ENCODE measurements around the gene METRN. TPM values are rescaled to one million over a fixed set of nuclear protein-coding genes. Genes with fewer than 3 reads are reported as not detected.

The METRN gene
- 10 to 100 TPM; 11.1 to 11.7 TPM for total RNA-seq

DNA sequence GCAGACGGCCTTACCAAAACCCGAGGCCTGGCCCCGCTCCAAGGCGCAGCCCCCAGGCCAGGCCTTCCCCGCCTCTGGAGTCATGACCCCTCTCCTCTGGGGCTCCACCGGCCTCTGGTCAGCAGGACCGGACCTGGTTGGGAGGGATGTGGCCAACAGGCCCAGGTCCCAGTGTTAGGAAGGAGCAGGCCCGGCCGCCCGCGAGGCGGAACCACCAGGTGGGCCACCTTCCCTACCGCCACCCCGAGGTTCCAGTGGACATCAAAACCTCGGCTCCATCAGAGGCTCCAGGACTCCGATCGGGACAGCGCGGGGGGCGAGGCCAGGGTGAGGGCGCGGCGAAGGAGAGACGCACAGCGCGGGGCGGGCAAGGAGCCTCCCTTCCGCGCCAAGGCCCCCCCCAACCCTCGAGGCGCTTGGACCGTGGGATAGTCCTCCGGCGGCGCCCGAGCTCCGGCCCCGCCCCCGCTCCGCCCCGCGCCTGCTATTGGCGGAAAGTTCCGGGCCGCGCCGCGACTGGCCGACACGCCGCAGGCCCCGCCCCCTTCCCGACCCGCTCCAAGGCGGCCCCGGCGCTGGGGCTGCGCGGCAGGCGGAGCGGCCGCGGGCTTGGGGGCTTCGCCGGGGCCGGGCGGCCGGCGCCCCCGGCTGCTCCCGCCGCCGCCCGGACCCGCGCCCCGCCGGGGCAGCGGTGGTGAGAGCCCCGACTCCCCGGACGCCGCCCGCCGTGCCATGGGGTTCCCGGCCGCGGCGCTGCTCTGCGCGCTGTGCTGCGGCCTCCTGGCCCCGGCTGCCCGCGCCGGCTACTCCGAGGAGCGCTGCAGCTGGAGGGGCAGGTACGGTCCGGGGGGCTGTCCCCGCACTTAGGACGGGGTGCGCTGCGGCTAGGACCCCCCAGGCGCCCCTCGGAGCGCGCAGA lies at the start of gene METRN:
TSS of gene METRN (plus strand) at position 561 of the 919 bp plus-strand sequence. CDS start at position 733, 172 bp downstream.
- Mint-ChIP-seq H3K9me3 (no peaks in the 10 kb centered on the region), H3K36me3 (ENCODE audit: insufficient read depth in 2 of 2) (no peaks in the 10 kb centered on the region), H3K27ac (no peak within 1 kb of the TSS), H3K4me1 (ENCODE audit: low read depth) (peaks cover 23% of the 10 kb centered on the region), H3K27me3 (ENCODE audit: low read depth) (peaks cover 7% of the 10 kb centered on the region), H3K4me3 (peak within 1 kb of the TSS; percentile 58 to 70)
- ATAC-seq (replicated peaks in 1 of 2) (peak; percentile 86 to 87), DNase-seq (peak; percentile 94 to 96)

DNA sequence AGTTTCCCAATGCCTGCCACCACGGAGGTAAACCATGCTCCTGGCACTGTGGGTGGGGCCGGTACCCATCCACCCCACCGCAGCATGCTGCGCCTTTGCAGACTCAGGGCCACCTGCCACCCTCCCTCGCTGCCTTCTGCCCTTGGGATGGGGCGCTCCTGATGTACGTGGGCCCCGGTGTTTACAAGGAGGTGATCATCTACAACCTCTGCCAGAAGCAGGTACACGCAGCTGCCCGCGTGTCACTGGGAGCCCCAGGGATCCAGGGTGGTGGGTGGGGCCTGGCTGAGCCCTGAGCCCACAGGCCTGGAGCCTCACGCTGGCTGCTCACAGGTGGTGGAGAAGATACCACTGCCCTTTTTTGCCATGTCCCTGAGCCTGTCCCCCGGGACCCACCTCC lies 48.3 kb upstream of the METRN start:
- H3K27ac Mint-ChIP-seq, result no peak overlapping the region

DNA sequence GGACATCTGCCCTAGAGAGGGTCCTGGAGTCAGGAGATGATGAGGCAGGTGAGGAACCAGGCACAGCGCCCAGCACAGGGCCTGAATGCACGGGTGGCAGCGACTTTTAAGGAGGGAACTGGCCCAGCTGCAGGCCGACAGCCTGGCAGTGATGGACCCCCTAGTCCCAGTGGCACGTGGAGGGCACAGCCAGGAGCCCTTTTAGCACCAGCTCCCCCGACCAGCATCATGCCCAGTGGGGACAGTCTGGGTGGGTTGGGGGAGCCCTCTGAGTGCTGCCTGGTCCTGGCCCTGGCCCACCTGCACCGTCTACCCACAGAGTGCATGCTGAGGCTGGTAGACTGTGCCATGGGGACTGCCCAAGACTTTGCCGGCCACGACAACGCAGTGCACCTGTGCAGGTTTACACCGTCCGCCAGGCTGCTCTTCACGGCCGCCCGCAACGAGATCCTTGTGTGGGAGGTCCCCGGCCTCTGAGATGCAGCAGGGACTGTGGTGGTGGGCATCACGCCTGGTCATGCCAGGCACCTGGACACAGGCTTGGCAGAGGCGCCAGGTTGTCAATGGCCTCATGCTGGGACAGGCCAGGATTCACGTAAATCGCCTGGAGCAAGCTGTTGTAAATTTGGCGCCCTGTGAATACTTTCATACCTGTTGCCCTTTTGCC lies 47.7 kb upstream of the METRN start:
- peak overlapping the region; percentile 85 for H3K27ac Mint-ChIP-seq
- no peaks in the 10 kb centered on the region for H3K27me3 Mint-ChIP-seq (ENCODE audit: low read depth)
- peak overlapping the region; percentile 79 to 85 for H3K4me3 Mint-ChIP-seq
- DNase-seq, result no peak
- ATAC-seq (replicated peaks in 1 of 2), result no peak
- peaks cover 0 to 2% of the 10 kb centered on the region in 2 donors for H3K36me3 Mint-ChIP-seq (ENCODE audit: insufficient read depth in 2 of 2)
- peaks cover 9% of the 10 kb centered on the region for H3K4me1 Mint-ChIP-seq (ENCODE audit: low read depth)
- H3K9me3 Mint-ChIP-seq, result no peaks in the 10 kb centered on the region

More for the DNA sequence above, 48.3 kb upstream of the METRN start:
- DNase-seq (no peak), ATAC-seq (replicated peaks in 1 of 2) (no peak)
- H3K36me3 Mint-ChIP-seq (ENCODE audit: insufficient read depth in 2 of 2), result peaks cover 0 to 2% of the 10 kb centered on the region in 2 donors
- no peaks in the 10 kb centered on the region for H3K27me3 Mint-ChIP-seq (ENCODE audit: low read depth)
- H3K4me3 Mint-ChIP-seq, result no peak overlapping the region
- no peaks in the 10 kb centered on the region for H3K9me3 Mint-ChIP-seq
- peaks cover 9% of the 10 kb centered on the region for H3K4me1 Mint-ChIP-seq (ENCODE audit: low read depth)

DNA sequence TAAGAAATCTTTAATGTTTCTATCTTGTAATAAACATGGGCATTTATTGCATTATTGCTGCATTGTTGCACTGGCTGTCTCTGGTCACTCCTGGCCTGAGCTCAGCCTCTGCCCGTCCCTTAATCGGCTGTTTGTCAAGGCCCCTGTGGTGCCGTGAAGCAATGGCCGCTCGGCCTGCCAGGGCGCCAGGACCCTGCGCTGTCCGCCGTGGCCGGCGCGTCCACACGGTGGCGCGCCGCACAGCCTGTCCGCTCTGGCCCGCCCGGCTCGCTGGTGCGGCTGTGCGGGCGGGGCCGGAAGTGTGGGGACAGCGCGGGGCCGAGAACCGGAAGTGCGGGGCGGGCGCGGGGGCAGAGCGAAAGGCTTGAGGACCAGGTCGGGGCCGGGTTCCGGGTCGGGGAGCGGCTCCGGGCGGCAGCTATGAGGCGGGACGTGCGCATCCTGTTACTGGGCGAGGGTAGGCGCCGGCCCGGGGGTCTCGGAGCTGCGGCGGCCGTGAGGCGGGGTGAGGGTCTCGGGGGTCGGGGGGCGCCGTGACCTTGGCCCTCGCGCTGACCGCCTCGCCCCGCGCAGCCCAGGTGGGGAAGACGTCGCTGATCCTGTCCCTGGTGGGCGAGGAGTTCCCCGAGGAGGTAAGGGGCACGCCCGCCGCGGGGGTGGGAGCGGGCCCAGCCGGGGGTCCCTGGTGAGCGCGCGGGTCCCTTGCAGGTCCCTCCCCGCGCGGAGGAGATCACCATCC lies 47.0 kb upstream of the METRN start, which contains the start of gene RHOT2:
TSS of gene RHOT2 (plus strand) at position 353 of the 739 bp plus-strand sequence. CDS start at position 421, 68 bp downstream.
- no peaks in the 10 kb centered on the region for H3K9me3 Mint-ChIP-seq

DNA sequence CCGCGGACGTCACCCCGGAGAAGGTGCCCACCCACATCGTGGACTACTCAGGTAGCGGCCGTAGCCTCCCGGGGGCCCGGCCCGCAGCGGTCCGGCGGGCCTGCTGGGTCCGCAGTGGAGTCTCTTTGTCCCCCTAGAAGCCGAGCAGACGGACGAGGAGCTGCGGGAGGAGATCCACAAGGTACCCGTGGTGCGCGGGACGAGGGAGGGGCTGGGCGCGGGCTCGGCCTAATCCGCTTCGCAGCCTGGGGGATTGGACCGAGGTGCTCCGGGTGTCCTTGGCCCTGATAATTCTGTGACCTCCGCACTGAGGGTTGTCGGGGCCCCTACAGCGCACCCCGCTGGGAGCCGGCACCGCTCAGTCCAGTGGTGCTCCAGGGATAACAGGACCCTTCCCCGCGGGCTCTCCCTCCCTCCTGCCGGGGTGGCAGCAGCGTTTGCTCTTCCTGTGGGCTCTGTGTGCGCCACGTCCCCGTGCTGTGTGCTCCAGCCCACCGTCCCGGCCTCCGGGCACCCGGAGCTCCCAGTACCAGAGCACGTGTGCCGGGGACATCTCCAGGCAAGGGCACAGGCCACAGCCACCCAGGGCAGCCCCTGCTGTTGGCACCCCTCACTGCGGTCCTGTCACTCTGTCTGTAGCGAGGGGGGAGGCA lies 46.3 kb upstream of the METRN start:
- Mint-ChIP-seq H3K4me1 (ENCODE audit: low read depth) (peaks cover 9% of the 10 kb centered on the region), H3K4me3 (peak overlapping the region; percentile 85 to 88), H3K9me3 (no peaks in the 10 kb centered on the region), H3K27ac (peak overlapping the region; percentile 46), H3K36me3 (ENCODE audit: insufficient read depth in 2 of 2) (peaks cover 0 to 2% of the 10 kb centered on the region in 2 donors), H3K27me3 (ENCODE audit: low read depth) (no peaks in the 10 kb centered on the region)
- ATAC-seq (replicated peaks in 1 of 2), result peak in 1 of 2 donors; percentile 11
- no peak for DNase-seq

More for the DNA sequence above, 47.0 kb upstream of the METRN start, which contains the start of gene RHOT2:
- peaks cover 0 to 2% of the 10 kb centered on the region in 2 donors for H3K36me3 Mint-ChIP-seq (ENCODE audit: insufficient read depth in 2 of 2)
- H3K27me3 Mint-ChIP-seq (ENCODE audit: low read depth), result no peaks in the 10 kb centered on the region
- H3K4me1 Mint-ChIP-seq (ENCODE audit: low read depth), result peaks cover 9% of the 10 kb centered on the region
- peak within 1 kb of the TSS; percentile 85 to 88 for H3K4me3 Mint-ChIP-seq
- ATAC-seq (replicated peaks in 1 of 2), result peak; percentile 95 to 97
- peak; percentile 96 to 98 for DNase-seq
- peak within 1 kb of the TSS; percentile 85 for H3K27ac Mint-ChIP-seq

DNA sequence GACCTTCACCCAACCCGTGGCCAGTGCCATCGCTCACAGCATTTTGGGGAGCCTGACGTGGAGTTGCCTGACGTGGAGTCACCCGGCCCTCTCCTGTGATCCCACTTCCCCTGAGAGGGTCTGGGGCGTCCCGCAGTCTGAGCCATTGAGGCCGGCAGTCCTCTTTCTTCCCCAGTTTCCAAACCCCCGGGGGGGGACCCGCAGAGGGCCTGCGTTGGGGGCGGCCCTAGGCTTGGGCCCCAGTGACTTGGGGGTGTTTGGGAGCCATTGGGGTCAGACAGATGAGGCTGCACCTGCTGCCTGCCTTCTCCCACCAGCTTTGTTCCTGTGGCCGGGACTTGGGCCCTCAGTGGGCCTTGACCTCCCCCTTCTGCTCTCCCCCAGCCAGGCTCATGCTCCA lies 45.3 kb upstream of the METRN start:
- Mint-ChIP-seq H3K4me1 (ENCODE audit: low read depth) (peaks cover 9% of the 10 kb centered on the region), H3K4me3 (peak overlapping the region; percentile 46 to 85), H3K27ac (no peak overlapping the region), H3K9me3 (no peaks in the 10 kb centered on the region), H3K36me3 (ENCODE audit: insufficient read depth in 2 of 2) (peaks cover 0 to 2% of the 10 kb centered on the region in 2 donors), H3K27me3 (ENCODE audit: low read depth) (no peaks in the 10 kb centered on the region)
- no peak for ATAC-seq (replicated peaks in 1 of 2)
- DNase-seq, result no peak

DNA sequence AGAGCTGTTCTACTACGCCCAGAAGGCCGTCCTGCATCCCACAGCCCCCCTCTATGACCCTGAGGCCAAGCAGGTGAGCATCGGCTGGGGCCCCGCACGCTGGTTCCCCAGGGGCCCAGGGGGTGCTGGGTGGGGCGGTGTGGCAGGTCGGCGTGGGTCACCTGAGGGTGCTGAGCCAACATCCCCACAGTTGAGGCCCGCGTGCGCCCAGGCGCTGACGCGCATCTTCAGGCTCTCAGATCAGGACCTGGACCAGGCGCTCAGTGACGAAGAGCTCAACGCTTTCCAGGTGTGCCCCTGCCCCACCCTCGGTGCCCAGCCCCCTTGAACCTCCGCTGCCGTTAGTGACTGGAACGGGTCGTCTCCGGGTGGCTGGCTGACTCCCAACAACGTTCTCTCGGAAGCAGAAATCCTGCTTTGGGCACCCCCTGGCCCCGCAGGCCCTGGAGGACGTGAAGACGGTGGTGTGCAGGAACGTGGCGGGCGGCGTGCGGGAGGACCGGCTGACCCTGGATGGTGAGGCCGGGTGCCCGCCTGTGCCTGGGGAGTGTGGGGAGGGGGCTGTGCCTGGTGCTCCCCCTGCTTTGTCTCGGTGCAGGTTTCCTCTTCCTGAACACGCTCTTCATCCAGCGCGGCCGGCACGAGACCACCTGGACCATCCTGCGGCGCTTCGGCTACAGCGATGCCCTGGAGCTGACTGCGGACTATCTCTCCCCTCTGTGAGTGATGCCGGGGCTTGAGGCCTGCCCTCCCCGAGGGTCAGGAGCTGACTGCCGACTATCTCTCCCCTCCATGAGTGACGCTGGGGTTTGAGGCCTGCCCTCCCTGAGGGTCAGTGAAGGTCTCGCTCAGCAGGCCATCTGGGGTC lies 44.2 kb upstream of the METRN start:
- Mint-ChIP-seq H3K9me3 (no peaks in the 10 kb centered on the region), H3K27me3 (ENCODE audit: low read depth) (no peaks in the 10 kb centered on the region), H3K4me1 (ENCODE audit: low read depth) (peaks cover 9% of the 10 kb centered on the region), H3K27ac (no peak overlapping the region), H3K36me3 (ENCODE audit: insufficient read depth in 2 of 2) (peaks cover 0 to 2% of the 10 kb centered on the region in 2 donors), H3K4me3 (peak overlapping the region; percentile 46 to 52)
- DNase-seq (no peak), ATAC-seq (replicated peaks in 1 of 2) (no peak)

DNA sequence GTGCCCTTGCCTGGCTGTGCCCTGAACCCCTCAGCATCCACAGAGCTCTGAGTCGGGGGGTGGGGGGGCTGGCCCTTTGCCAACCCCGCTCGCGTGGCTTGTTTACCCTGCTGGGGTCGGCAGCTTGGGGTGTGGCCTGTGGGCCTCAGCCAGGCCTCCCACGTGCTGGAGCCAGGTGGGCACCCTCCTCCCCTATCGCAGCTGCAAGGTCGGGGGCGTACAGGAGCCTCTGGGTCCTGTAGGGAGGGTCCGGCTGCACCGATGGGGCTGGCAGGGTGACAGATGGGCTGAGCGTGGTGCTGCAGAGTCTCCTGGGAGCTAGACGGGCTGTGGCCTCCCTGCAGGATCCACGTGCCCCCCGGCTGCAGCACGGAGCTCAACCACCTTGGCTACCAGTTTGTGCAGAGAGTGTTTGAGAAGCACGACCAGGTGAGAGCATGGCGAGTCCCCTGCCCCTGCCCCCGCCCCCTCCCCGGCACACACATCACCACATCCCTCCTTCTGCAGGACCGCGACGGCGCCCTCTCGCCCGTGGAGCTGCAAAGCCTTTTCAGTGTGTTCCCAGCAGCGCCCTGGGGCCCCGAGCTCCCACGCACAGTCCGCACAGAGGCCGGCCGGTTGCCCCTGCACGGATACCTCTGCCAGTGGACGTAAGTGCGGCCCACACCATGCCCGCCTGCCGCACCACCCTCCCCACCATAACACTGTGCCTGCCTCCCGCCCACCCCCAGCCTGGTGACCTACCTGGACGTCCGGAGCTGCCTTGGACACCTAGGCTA lies 43.4 kb upstream of the METRN start:
- Mint-ChIP-seq H3K4me1 (ENCODE audit: low read depth) (peaks cover 9% of the 10 kb centered on the region), H3K36me3 (ENCODE audit: insufficient read depth in 2 of 2) (peaks cover 0 to 2% of the 10 kb centered on the region in 2 donors), H3K9me3 (no peaks in the 10 kb centered on the region), H3K27ac (no peak overlapping the region), H3K27me3 (ENCODE audit: low read depth) (no peaks in the 10 kb centered on the region), H3K4me3 (no peak overlapping the region)
- DNase-seq, result no peak
- ATAC-seq (replicated peaks in 1 of 2), result no peak

DNA sequence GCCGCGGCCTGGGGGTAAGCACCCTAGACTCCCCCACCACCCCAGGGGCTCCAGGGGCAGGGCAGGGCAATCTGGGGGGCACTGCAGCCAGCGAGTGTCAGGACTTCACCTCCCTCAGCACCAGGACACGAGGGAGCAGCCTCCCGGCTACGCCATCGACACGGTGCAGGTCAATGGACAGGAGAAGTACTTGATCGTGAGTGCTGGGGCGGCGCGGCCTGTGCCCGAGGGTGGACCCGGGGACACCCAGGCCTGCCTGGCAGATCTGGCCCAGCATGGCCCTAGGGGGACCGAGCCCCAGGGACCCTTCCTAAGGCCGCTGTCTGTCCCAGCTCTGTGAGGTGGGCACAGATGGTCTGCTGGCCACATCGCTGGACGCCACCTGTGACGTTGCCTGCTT lies 42.5 kb upstream of the METRN start:
- DNase-seq, result no peak
- Mint-ChIP-seq H3K27me3 (ENCODE audit: low read depth) (no peaks in the 10 kb centered on the region), H3K9me3 (no peaks in the 10 kb centered on the region)

DNA sequence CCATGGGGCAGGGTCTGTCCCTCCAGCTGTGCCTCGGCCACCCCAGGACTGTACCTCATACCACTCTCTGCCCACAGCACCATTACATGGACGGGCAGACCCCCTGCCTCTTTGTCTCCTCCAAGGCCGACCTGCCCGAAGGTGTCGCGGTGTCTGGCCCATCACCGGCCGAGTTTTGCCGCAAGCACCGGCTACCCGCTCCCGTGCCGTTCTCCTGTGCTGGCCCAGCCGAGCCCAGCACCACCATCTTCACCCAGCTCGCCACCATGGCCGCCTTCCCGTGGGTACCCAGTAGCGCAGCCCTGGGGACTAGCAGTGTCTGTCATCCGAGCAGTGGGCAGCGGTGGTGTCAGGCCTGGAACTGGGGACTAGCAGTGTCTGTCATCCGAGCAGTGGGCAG lies 42.1 kb upstream of the METRN start:
- Mint-ChIP-seq H3K9me3 (no peaks in the 10 kb centered on the region), H3K27me3 (ENCODE audit: low read depth) (no peaks in the 10 kb centered on the region), H3K27ac (no peak overlapping the region), H3K4me1 (ENCODE audit: low read depth) (peaks cover 4% of the 10 kb centered on the region), H3K36me3 (ENCODE audit: insufficient read depth in 2 of 2) (peaks cover 0 to 2% of the 10 kb centered on the region in 2 donors), H3K4me3 (no peak overlapping the region)
- ATAC-seq (replicated peaks in 1 of 2) (no peak), DNase-seq (no peak)

More for the DNA sequence above, 42.5 kb upstream of the METRN start:
- peaks cover 0 to 2% of the 10 kb centered on the region in 2 donors for H3K36me3 Mint-ChIP-seq (ENCODE audit: insufficient read depth in 2 of 2)
- no peak for ATAC-seq (replicated peaks in 1 of 2)
- no peak overlapping the region for H3K27ac Mint-ChIP-seq
- H3K4me3 Mint-ChIP-seq, result no peak overlapping the region
- peaks cover 9% of the 10 kb centered on the region for H3K4me1 Mint-ChIP-seq (ENCODE audit: low read depth)

DNA sequence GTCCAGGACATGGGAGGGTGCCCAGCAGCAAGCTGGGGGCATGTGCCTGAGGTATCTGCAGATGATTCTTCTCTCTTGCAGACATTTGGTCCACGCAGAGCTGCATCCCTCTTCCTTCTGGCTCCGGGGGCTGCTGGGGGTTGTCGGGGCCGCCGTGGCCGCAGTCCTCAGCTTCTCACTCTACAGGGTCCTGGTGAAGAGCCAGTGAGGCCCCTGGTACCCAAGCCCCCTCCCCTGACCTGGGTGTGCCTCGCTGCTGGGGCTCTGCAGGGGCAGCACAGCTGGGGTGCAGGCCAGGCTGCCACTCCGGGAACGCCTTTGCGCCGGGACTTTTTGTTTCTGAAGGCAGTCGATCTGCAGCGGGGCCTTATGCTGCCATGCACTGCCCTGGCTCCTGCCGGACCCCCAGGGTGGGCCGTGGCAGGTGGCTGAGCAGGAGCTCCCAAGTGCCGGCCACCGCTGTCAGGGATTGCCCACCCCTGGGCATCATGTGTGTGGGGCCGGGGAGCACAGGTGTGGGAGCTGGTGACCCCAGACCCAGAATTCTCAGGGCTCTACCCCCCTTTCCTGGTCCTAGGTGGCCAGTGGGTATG lies 41.4 kb upstream of the METRN start:
- Mint-ChIP-seq H3K27me3 (ENCODE audit: low read depth) (no peaks in the 10 kb centered on the region), H3K27ac (no peak overlapping the region), H3K36me3 (ENCODE audit: insufficient read depth in 2 of 2) (peaks cover 0 to 2% of the 10 kb centered on the region in 2 donors), H3K4me3 (no peak overlapping the region), H3K4me1 (ENCODE audit: low read depth) (peaks cover 4% of the 10 kb centered on the region), H3K9me3 (no peaks in the 10 kb centered on the region)
- no peak for ATAC-seq (replicated peaks in 1 of 2)
- DNase-seq, result no peak
